GM19463 (cell line): ENCODE results near the gene TBC1D17.

Experiments
- ATAC-seq: cut with Tn5 transposase; IDR thresholded peaks from one replicate; pipeline ENCODE4 v1.9.1; 2021; ENCODE audit warnings: mild to moderate bottlenecking, moderate library complexity; ENCODE audit not compliant: unreplicated experiment

TBC1D17 gene

DNA sequence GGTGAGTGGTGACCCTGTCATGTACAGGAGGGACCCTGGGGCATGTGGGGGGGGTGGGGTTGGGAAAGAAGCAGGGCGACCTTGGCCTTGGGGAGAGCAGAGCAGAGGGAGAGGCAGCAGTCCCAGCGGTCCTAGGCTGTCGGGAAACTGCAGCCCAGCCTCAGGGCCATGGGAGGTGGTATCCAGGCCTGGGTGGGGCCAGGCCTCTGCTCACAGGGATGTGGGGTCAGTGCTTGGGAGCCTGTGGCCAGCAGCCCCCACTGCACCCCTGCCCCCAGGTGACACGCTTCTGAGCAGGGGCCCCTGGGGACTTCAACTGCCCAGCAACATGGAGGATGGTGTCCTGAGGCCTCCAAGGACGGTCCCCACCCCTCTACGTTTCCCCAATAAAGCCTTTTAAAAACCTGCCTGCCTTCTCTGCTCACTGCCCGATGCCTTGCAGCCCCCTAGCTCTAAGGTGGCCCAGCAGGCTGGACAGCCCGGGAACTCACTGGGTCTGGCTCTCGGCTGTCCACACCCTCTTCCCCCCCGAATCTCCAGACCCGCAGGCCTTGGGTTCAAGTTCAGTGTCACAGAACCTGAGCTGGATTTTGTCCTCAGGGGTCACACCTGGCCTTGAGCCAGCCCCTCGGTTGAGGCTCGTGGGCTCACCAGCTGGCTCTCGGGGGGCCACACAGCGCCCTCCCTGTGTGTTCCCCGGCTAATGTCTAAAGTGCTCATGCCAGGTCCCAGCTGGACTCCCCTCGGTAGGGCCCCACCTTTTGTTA, 17.0 kb upstream of the TBC1D17 start:
- ATAC-seq: no peak

DNA sequence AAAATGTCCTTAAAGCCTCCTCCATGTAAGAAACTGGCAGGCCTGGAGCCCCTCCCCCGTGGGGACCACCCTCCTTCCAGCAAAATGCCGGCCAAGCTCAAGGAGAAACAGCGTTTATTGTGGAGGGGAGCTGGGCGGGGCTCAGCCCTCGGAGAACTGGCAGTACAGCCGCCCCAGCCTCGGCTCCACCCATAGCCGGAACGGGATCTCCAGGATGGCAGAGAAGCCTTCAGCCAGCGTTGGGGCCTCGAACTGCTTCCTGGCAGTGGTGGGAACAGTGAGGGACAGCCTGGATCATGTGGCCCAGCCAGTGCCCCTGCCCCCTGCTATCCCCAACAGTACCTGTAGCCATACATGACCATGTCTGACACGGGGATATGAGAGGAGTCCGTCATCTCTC, 16.4 kb upstream of the TBC1D17 start:
- no peak for ATAC-seq

DNA sequence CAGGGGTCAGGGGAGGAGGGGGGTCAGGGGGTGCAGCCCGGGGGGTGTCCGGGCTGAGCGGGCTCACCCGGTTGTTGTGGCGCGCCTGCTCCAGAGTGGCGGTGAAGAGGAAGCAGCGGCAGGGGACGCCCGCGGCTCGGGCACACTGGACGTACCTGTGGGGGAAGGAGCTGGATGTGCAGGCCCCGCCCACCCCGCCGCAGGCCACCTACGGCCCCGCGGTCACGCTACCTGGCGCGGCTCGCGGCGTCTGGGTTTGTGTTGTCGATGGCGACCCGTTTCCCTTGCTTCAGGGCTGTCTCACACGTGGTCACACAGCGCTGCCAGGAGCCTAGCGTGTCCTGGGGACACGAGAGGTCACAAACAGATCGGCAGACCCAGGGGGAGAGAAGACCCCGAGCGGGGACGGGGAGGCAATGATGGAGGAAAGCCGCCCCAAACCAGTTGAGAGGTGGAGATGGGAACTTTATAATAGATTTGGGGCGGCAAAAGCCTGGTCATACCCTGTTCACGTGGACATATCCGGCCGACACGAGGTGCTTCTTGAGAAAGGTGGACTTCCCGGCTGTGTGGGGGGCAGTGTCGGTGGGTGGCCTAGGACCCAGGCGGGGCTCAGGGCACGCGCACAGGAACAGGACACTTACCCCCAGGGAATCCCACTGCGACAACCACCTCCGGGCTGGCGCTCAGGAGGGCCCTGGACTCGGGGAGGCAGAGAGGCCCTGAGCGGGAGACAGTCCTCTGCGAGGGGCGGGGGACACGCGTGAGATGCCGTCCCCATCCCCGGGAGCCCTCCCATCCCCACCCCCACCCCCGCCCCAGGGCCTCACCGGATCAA, 15.7 kb upstream of the TBC1D17 start:
- no peak for ATAC-seq

DNA sequence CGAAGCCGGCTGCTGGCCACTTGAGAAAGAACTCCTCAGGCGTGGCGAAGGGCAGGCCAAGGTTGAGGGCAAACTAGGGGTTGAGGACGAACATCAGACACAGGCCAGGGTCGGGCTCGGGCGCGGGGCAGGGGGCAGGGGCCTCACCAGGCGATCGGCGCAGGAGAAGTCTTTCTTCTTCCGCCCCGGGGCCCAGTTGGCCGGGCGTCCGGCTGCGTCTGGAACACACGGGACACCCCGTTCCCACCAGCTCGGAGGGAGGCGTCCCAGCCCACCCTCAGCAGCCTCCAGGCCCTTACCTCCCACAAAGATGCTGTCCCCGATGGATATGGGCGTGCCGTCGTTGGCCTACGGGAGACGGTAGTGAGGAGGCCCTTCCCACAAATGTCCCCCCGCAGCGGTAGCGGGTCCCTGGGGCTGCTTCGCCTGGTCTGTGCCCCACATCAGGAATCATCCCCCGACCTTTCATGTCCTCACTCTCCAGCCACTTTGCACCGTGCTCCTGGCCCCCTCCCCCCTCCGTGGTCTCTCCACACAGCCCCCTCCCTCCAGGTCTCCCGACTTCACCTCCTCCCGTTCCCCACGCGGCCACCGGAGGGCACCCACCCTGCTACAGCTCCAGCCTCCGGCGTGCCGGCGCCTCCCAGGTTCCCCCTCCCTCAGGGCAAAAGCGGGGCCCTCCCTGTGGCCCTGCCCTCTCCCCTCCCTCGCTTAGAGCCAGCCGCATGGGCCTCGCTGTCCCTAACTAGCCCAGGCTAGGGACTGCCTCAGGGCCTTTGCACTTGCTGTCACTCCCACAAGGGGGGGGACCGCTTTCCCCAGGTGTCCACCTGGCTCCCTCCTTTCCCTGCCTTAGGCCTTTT, 14.9 kb upstream of the TBC1D17 start:
- ATAC-seq: no peak

DNA sequence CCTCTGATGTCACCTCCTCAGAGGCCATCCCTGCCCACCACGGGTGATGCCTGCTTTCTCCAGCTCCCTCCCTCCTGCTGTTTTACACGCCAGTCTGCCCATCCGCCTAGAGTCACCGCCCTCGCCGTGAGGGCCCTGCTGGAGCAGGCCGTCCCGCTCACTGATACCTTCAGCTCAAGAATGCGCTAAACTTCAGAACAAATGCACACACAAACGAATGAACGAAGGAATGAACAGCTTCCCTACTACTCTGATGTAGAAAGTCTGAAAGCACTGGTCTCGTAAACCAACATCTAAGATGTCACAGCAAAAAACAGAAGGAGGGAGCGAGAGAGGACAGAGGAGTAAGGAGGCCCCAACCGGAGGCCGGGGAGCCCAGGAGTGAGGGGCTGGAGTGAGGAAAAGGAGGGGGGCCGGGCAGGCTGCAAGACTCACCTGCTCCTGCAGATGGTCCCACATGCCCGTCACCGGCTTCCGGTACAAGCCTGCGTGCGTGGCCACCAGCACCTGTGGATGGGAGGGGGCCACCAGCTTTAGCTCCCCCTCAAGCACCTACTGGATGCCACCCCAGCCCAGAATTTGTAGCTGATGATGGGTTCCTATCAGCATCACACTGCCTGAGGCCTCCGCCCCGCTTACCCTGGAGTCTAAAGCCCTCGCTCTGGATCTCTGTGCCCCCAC, 14.1 kb upstream of the TBC1D17 start:
- ATAC-seq: no peak

DNA sequence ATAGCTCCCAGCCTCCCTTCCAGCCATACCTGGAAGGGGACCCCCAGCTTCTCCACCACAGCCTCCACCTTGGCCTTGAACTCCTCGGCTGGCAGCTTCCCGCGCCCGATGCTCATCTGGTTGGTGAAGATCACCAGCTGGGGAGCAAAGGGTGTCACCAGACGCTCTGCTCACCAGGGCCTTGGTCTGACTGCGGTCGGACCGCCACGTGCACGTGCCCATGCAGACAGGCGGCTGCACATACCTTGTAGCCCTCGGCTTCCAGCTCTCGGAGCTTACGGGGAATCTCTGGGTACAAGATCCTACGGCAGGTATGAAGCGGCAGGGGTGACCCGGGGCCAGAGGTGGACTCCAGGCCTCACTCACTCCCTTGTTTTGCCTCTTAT, 13.6 kb upstream of the TBC1D17 start:
- no peak for ATAC-seq

DNA sequence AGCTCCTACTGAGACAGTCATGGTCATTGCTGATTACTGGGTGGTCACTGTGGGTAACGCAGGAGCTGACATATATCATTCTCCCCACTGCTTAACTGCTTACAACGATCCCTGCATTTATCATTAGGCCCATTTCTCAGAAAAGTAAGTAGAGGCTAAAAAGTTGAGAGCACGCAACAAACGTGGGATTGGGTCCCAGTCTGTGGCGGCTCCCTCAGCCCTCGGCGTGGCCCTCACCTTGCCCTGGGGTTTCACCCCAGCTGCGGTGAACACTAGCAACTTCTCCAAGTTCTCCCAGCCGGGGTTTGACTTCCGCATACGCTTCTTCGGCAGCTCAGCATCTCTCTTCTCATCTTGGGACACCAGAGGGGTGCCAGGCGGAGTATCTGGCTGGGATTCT, 12.6 kb upstream of the TBC1D17 start:
- no peak for ATAC-seq

DNA sequence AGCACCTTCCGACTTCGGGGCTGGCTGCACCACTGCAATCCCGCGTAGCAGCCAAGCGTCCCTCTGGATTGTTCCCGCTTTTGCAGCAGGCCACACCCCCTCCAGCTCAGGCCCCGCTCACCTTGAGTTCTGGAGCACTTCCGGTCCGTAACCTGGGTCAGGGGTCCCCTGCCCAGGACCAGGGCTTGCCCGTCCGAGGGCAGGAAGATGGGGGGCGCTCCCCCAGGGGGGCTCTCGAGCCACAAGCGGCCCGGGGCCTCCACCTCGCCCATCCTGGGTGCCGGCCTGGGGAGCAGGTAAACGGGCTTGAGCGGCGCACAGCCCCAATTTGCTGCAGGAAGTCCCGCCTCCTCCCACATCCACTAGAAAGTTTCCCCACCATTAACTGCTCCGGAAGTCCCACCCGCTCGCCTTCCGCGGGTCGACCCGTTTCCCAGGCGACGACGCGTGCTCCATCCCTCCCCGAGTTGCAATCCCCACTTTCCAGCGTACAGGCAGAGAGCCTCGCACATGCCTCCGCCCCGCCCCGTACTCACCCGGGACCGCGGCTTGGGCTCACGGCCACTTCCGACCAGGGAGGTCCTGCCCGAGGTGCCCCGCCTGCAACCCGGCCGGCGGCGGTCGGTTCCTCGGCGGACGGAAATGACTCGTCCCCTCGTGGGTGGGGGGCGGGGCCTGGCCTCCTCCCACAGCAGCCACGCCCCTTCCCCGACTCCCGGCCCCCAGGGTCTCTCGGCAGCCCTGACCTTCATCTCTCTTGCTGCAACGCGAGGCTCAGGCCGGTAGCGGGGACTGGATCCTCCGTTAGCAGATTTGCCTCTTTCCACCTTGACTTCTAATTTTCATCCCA, 10.3 kb upstream of the TBC1D17 start, which contains the start of gene PNKP:
PNKP (minus strand) TSS at position 644 of the 850 bp plus-strand sequence; CDS start at position 272, 372 bp downstream.
- peak; percentile 35 for ATAC-seq

DNA sequence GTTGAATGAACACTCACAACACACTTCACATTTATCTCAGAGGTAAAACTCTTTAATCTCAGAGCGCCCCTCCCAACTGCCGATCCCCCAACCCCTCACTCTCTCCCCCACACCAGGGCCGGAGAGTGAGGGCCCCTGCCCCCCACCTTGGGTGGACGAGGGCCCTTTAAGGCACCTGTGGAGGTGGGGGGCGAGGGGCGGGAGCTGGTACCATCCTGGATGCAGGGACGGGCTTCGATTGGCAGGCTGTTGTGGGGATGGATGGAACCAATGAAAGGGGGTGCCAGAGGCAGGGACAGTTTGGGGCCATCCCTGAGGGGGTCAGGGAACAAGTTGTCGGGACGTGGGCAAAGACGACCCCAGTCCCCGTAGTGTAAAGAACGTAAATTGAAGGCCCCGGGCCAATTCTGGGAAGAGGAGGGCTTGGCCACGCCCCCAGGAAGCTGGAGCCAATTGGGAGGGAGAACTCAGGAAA, 8.5 kb upstream of the TBC1D17 start:
- peak; percentile 8 for ATAC-seq

DNA sequence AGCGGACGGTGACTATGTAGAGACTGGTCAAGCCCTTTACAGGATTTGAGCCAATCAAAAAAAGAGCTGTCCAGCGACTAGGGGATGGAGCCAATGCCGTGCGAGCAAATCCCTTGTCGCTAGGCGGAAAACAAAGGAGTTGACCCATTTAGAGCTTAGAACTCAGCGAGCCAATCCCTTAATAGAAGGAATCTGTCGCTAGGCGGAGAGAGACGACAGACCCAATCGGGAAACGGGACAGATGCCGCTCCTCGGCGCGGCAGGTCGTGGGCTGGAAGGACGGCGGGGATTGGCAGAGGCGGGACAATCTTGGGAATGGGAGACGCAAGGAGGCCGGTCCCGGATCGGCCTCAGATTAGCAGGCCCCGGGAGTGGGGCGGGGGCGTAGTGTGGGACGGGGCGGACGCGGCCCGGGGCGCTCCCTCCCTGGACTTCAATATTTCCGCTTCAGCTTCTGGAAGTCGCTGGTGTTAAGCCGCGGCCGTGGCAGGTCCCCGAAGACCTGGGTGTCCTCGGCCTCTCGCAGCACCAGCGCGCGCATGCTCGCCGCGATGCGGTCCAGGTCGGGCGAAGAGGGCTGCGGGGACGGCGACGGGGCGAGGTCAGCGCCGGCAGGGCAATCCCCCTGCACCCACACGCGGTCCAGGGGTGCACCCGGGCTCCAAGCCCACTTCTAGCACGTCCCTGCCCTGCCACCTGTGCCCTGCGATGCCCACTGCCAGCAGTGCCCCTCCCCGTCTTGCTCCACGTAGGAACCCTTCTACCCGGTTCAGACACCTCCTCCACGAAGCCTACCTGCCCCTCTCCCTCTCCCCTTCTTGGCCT, 7.8 kb upstream of the TBC1D17 start:
- peak; percentile 72 for ATAC-seq

DNA sequence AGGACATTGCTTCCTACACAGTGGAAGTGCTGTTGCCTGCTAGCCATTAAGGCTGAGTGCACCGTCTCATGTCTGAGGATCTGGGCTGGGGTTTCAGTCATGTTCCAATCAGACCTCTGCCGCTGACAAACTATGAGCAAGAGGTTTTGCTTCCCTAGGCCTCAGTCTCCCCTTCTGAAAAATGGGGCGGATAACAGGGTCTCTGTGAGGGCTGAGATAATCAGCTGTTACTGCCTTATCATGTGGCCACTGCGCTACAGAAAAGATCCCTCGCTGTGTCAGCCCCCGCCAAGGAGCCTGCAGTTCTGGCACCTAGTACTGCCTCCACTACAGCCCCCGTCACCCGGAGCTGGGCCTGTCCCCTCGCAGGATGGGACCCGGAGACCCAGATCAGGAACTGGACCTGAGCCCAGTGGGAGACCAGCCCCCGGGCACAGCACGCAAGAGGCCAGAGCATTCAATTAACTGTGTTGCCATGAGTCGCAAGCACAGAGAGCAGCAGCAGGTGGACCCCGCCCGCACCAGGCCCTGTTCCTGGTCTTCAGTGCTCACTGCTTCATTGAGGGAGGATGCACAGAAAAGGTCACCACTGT, 7.1 kb upstream of the TBC1D17 start:
- ATAC-seq: no peak

DNA sequence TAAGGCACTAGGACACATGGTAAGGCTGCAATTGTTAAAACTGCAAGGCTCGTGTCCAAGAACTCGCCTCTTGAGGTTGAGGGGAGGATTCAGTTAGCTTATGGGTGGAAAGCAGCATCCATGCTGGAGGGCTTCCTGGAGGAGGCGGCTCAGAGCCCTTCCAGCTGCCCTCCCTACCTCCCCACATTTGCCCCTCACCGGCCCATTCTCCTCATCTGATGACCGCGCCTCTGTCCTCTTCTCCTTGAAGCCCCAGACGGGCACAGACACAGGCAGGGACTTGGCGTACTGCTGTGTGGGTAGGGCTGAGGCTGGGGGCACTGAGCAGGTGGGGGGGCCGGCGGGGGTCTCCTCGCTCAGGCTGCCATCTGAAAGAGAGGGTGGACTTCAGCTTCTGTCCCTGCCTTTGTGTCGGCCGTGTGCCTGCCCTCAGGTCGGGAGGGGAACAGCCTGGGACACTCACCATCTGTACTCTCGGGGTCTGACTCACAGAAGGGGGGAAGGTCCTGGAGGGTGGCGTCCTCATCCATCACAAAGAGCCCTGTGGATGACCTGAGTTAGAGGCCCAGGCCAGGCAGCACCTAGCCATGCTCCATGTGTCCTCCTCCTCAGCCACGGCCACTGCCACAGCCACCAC, 6.0 kb upstream of the TBC1D17 start:
- no peak for ATAC-seq

DNA sequence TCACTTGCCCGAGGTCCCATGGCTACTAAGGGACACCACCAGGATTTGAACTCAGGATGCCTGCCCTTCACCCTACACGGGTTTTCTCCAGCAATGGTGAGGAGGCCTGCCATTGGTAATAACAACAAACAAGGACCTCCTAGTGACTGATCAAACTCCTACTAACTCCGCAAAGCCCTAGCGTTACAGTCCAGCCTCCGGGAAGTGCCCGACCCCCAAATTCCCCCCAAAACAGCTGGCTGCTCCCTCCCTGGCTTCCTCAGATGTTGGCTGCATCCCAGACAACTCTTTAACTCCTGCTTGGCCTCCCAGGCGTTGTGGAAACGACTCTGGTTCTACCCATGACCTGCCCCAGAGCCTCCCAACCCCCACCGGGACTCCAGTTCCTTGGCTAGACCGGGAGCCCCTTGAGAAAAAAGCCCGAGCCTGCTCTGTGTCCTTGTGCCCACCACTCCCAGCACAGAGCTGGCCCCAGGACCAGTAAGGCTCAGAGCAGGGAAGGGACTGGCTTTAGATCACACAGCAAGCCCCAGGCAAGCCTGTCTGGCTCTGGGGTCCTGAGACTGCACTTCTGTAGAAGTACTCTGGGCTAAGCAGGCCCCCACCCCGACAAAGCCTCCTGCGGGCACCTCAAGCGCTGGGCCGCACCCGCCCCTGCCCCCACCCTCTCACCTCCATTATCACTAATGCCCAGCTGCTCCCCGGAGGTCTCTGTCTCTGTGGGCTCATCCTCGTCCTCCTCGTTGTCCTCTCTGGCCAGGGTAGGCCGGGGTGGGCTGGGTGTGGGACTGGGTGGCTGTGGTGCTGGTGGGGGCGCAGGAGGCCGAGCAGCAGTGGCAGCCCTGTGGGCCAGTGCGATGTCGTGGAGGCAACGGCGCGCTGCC, 5.0 kb upstream of the TBC1D17 start:
- no peak for ATAC-seq

DNA sequence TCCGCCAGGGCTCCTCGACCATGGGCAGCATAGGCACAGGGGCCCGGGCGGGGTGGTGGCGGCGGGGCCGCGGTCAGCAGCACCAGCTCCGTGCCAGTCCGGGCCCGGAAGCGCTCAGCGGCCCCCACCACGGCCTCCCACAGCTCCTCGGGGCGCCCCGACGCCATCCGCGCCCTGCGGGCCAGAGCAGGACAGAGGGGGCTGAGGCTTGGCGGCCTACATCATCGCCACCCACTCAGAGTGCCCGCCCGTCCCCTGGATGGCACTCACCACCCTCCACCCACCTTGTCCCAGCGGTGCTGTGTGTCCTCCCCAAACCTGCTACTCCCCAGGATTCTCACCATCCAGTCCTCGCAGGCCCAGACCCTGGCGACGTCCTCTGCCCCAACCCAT, 4.4 kb upstream of the TBC1D17 start:
- ATAC-seq: no peak

DNA sequence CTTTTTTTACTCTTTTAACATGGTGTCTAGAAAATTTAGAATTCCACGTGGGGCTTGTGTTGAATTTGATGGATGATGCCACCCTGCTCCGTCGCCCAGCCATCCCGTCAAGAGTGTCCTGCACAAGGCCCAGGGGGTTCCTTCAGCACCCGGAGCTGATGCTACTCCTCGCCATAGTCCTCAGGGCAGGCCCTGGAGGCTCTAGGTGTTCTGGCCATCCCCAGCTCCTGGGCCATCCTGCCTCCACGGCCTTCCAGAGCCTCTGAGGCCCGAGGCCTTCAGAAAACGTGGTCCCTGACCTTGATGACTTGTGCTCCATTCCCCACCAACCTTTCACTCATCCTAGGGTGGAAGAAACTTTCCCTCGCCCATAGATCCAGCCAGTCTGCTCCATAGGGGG, 3.7 kb upstream of the TBC1D17 start:
- no peak for ATAC-seq

DNA sequence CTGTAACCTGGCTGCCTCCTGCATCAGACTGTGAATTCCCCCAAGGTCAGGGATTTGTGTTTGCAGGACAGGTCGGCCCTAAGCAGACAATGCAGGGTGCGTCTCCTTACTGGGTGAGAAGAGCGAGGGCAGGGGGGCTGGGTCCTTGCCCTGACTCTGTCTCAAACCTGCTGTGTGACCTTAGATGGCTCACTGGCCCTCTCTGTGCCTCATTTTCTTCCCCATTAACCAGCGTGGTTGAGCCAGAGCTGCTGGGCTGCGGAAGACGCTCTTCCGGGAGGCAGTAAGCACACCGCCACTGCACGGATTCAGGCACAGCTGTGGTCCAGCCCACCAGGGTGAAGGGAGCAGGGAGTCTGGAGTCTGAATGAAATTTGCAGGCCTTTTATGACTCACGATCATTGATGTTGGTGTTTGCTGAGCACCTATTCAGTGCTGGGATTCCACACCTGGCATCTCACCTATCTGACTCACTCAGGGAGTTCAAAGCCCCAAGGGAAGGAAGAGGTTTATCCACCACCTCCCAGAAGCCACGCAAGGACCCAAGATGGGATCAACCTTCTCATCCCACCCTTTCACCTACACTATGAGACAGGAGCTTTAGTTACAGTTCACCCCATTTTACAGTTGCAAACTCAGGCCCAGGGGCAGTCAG, 2.9 kb upstream of the TBC1D17 start:
- ATAC-seq: no peak
